GM19467 (cell line): Measurements from ENCODE around the gene RNF220.

Experiments
- ATAC-seq: cut with Tn5 transposase; IDR thresholded peaks from one replicate; pipeline ENCODE4 v1.9.1; 2021; ENCODE audit warnings: mild to moderate bottlenecking, moderate library complexity; ENCODE audit not compliant: unreplicated experiment

The RNF220 gene

DNA sequence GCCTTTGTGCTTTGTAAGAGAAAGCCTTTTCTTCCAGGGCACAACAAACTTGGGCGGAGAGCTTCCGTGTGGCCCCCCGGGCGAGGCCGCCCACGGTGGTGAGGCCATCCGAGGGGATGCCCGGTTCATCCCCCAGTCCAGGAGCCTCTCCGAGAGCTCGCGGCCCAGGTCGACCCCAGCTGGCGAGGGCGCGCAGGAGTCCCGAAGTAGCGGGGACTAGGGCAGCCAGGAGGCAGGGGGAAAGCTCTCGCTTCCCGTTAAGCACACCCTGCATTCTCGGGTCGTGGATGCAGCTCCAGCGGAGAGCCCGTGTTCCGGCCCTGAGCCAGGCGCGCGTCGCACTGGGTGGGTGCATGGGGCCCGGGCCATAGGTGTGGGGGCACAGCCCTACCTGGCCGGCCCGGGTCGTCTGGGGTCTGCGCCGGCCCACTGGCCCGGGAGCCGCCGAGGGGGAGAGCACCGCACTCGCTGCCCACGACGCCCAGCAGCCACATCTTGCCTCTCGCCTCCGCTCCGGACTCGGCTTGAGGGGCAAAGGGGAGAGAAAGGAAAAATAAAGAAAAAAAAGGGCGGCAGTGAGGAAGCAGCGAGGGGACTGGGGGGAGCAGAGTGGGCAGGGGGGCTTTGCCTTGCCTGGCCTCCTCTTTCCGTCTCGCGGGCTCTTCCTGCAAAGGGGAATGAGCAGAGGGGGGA is 1.8 kb downstream of the RNF220 start:
- ATAC-seq, result no peak

- no peak for ATAC-seq
These were observed 2.6 kb downstream of the RNF220 start for GRCh38 chr1:44407430-44408211.

- no peak for ATAC-seq
These were observed 3.1 kb downstream of the RNF220 start for GRCh38 chr1:44408212-44408582.

DNA sequence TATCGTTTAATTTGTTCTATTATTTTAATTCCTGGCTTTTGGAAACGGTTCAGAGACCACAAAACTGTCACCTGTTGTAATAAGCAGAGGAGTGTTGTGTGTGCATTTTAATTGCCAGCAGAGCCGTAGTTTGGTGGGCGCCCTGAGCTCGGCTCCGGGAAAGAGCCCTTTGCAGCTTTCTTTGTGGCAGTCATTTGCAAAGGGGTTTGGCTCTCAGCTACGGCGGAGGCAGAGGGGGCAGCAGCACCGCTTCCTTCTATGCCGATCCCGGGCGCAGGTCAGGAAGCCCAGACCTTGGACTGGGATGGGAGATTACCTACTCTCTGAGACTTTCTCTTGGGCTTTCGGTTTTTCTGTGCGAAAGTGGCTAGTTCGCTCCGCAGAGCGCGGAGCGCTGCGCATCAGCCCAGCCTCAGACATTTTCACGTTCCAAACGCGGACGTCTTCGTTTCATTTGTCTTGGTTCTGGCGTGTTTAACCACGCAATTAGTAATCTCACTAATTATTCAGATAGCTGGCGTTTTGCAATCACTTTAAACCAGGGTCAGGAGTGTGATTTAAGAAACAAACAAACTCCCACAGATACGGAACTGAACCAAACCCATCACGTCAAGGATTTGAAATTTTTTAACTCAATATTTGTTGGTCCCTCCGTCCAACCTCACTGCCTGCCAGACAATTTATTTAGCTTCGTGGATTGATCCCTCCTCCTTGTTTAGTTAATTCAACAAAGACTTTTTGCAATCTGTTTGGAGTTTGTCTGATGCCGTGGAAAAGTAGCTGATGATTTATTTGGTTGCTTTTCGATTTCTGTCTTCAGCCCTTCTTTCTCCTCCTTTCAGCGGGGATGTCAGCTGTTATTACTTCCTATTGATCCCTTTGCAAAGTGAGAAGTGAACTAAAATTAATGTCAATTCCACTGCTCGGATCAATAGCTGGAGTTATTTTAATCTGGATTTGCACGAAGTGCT is 3.9 kb downstream of the RNF220 start:
- no peak for ATAC-seq

DNA sequence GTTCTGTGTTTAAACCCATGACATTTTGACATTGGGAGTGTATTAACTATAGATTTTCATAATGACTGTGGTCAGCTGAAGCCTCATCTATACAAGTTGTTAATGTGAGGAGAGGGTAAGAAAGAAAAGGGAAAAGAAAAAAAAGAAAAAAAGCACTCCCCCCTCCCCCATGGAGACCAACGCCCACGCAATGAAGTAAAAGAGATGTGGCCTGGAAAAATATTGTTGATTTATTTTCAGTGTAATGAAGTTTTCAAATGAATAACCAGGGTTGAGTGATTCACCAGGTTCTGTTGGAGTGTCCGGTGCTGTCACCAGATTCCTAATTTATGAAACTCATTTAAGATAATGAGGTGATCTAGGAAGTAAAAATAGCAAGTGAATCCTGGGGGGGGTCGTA is 4.7 kb downstream of the RNF220 start:
- no peak for ATAC-seq

DNA sequence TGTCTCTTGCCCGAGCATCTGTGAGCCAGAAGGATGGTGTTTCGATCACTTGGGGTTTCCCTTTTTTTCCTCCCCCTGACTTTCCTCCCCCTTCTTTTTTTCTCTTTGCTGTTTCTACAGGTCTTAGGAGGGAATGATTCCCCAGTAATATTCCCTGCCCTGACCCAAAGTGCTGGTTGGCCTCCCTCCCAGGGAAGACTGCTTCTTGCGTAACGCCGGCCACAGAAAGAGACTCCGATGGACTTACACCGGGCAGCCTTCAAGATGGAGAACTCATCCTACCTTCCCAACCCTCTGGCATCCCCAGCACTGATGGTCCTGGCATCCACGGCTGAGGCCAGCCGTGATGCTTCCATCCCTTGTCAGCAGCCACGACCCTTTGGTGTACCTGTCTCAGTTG is 6.8 kb downstream of the RNF220 start:
- no peak for ATAC-seq

DNA sequence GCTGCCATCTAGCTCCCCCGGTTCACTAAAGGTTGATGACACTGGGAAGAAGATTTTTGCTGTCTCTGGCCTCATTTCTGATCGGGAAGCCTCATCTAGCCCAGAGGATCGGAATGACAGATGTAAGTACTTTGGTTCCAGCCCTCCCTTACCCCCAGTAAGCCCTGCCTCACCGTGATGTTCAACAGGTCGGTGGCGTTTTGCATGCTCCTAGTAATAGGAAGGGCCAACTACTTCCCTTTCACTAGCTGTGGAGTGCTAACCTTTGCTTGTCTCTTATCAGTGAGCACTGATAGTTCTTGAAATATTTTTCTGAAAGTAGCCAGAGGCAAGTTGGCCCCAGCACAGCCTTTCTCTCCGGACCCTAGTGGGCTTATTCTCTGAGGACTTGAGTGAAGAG is 7.5 kb downstream of the RNF220 start:
- no peak for ATAC-seq

GRCh38 chr1:44413740-44414139 is 8.7 kb downstream of the RNF220 start:
- no peak for ATAC-seq

GRCh38 chr1:44415013-44415412 is 10.0 kb downstream of the RNF220 start:
- ATAC-seq, result no peak

- ATAC-seq, result no peak
These were observed 11.4 kb downstream of the RNF220 start for GRCh38 chr1:44416408-44416807.

DNA sequence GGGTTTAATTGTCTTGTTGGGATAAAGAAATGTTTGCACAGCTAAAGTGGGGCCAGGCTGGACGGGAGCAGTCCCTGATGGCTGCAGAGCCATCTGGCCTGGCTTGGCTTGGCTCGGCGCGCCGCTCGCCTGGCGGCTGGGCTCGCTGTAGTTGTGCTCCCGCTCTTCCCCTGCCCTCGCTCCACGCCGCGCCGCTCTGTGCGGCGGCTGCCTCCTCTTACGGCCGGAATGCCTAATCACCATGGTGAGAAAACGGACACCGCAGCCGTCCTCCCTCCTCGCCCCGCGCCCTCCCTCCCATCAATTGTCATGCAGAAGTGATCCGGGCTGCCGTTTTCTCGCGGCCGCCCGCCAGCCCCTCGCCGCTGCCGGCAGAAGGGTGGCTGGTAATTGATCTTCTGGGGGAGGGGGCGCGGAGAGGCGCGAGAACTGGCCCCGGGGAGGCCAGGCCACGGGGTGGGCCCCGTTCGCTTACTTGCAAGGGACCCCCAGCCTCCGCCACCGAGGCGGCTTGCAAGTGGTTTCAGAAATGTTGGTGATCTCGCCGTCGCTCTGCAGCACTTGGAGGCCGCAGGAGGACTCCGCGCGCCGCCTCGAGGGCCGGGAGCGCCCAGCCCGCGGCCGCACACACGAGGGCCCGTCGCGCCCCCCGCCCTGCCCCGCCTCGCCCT is 12.4 kb downstream of the RNF220 start:
- ATAC-seq, result no peak

DNA sequence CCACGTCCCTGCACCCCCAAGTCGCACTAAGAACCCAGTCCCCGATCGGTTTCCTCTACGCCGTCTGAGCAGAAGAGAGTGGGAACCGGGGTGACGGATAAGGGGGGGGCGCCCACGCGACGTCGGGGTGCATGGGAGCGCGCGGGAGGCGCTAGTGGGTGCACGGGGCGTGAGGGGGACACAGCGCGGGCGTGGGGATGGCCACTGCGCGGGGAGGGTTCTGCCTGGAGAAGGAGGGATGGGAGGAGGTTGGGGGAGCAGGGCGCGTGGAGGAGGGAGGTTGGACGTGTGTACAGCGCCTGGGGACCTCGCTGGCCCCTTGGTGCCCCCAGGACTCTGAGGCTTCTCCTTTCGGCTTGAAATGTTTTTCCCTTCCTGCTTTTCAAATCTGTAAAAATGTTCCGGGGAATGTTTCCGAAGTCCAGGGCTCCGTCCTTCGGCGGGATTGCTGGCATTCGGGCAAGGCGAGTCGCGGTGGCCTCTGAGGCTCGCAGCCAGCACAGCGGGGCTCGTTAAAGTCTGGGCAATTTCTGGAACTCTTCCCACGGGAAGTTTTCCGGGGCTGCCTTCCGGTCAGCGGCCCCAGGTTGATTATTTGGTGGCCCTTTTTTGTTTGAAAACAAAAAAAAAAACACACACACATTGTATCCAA is 13.1 kb downstream of the RNF220 start:
- no peak for ATAC-seq

GRCh38 chr1:44419901-44420300 is 14.8 kb downstream of the RNF220 start:
- no peak for ATAC-seq

- no peak for ATAC-seq
These were observed 15.5 kb downstream of the RNF220 start for GRCh38 chr1:44420535-44420934.

GRCh38 chr1:44421446-44421884 is 16.4 kb downstream of the RNF220 start:
- no peak for ATAC-seq

DNA sequence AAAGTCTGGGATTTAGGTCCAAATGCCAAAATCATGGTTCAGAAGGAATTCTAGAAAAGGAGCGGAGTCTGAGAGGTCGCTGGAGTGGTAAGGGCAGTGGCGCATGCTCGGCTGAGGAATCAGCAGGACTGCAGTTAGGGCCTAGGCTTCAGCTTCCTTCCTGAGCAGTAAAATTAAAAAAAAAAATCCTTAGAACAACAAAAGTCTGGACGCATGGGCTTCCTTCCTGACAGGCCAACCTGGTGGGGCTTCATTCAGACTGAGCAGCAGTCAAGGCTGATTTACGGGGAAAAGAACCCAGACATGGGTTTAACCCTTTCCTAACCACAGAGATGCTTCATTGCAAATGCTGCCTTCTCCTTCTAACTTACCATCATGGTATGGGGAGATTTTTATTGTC is 17.1 kb downstream of the RNF220 start:
- no peak for ATAC-seq

DNA sequence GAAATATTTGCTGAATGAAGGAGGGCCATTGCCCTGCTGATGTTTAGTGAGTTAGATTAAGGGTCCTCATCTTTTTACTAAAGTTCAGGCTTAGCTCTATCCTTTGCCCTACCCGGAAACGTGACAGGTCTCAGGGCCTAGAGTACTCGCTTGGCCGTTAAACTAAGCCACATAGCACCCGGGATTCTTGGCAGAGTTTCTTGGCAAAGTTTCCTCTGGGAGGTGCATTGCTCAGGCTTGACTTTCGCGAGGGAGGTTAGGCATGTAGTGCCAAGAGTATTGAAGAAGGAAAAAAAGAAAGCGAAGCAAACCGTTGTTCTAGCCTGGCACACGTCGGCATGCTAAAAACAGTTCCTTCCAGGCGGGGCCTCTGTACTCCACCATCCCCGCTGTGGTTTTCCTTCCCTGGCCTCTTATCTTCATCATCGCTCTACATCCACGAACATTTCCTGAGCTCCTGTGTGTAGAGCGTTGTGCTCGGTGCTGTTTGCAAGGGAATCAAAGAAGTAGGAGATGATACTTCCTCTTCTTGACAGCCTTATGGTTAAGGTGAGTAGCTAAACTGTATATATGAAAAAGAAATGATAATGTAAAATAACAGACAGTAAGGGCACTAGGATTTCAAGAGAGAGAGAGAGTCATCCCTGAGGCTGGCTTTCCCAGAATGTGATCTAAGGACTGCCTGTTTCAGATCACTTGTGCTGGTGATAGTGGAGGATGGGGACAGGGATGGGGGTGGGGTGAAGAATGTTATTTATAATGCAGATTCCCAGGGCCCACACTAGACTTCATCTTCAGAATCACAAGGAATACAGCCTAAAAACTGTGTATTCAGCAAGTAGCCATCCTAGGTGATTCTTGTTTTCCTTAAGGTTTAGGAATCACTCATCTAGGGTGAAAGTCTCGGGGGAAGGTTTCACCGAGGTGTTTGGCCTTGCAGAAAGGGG is 18.8 kb downstream of the RNF220 start:
- no peak for ATAC-seq

DNA sequence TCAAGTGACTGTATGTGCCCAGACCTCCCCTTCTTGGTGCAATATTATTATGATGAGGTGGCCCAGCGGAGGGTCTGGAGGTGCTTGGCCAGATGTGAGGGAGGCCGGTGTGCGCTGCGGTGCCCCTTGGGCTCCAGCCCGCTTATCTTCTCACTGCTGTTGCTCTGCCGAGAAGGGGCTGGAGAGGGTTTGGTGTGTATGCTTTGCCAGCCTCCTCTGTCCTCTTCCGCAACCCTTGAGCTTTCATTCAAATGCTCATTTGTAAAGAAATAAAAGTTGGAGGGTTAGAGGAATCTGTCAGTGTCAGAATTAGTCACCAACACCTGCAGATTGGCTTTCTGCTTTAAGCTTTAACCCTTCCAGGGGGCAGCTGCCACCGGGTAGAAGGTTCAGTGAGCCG is 19.7 kb downstream of the RNF220 start:
- ATAC-seq, result no peak
